Embryonic facial prominence (tissue), 1 donor: ENCODE results near the gene PCNX1.
"Not testable (repeated sequence)": the region's sequence is repeated elsewhere in the genome, so short reads cannot be mapped to it uniquely, and the experiment has no call there.

ENCODE experiments used
- DNase-seq: peaks from one replicate; pipeline ENCODE4 v3.0.0-alpha.2; 2016; ENCODE audit errors: extremely low spot score

PCNX1 gene

DNA sequence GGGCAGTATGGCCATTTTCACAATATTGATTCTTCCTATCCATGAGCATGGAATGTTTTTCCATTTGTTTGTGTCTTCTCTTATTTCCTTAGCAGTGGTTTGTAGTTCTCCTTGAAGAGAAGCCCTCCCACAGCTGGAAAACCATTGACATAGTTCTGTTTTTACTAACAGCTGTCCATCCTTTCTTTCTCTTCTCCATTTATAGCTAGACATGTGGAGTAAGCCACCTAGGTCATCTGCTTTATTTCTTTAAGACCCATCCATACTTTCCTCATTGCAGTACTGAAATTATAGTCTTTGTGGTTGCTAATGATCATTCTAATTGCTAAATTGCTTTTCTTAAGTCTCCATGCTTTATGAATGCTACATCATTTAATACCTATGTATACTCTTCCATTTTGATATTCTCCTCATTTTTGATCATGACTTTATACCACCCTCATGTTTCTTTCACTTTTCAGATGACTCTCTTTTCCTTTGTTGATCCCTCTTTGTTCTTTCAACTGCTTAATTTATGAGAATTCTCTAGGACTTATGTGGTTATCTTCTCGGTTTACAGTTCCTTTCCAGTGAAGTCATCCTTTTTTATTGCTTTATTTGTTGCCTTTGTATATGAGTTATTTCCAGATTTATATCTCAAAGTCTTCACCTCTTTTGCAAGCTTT lies 114.2 kb downstream of the PCNX1 start:
- DNase-seq: no peak

DNA sequence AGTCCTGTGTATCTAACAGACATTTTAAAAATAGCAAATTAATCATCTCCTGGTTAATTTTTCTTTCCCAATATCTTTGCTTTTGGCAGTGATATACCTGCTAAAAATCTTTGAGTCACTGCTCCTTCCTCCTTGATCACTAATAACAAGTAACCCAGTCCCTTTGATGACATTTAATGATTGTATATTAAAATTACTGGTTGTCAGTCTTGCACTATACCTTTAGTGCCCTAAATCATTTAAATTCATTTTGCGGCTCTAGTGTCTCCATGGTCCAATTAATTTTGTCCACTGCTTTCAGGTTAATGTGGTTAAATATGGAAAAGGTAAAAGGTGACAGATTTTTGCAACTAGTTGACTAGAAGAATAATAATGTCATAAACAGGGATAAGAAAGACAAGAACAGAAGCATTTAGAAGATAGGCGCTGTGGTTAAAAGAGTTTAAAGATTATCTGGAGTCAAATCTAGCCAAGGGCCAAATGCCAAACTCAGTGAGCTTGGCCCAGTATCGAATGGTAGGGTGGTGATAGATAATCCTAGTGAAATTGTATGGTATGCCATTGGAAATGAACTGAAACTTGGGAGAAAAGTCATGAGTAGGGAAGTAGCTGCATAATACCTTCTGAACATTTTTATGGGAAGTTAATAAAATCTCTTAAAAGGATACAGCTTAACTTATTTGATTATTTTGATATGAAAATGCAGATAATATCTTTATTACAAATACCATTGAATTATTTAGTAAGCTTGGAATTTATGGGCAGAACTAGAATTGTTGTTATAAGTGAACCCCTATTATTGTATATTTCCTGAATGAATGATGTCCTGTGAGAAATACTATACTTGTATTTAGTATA lies 115.0 kb downstream of the PCNX1 start:
- DNase-seq: no peak

DNA sequence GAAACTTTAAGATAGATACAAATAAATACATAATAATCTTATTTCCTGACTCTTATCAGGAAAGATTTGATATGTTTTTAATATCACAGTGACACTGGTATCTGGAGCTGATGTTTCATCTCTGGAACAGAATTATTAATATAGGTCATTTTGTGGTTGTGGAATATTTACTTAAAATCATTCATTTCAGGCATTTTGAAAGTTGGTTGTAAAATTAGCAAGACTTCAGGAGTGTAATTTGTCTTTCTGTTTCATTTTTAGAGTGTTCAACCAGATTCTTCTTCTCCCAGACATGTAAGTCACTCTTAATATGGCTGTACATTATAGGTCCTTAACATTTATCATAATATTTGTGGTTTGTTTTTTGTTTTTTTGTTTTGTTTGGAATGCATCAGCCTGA lies 115.7 kb downstream of the PCNX1 start:
- DNase-seq: no peak

DNA sequence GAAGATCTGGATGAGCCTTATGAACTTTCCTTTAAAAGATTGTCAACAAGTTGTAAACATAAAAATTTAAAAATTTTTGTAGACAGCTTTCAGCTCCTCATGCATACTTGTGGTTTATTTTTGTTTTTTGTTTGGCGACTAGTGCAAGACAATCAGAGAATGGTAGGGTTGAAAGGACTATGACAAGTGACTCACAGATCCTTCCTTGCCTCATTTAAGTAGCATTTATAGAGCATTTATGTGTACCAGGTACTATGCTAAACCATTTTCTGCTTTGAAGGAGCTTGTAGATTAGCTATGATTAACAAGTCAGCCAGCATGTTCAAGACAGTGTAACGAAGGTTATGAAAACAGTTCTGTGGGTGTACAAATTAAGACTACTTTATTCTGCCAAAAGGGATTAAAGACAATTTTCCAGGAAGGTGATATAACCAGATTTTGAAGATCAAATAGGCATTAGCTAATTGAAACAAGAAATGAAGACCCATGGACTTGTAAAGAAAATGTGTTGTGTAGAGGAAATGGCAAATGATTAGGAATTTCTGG lies 122.0 kb downstream of the PCNX1 start:
- no peak for DNase-seq

DNA sequence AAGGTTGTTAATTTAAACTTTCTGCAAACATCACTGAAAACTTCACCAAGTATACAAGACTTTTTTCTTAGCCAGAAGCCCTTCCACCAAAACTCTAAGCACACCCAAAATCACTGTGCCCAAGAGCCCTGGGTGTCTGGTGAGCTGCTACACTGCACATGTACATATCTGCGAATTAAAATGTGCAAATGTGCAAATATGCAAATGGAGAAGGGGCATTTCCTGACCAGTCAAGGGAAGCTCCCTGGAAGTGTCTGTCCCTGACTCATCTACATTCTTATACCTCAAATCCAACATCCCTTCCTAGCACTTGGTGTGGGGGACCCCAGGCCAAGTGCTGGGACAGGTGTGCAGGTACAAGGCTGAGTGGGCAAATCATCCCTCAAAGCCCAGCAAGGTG lies 123.7 kb downstream of the PCNX1 start:
- DNase-seq: no peak

DNA sequence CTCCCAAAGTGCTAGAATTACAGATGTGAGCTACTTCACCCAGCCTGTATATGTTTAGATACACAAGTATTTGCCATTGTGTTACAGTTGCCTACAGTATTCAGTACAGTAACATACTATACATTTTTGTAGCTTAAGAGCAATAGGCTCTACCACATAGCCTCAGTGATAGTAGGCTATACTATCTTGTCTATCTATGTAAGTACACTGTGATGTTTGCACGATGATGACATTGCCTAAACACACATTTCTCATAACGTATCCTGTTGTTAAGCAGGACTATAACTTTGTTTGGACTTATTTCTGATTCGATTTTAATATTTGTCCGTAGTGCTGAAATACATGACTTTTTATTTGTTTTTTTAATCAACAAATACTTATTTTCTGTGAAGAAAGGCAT lies 129.2 kb downstream of the PCNX1 start:
- no peak for DNase-seq

DNA sequence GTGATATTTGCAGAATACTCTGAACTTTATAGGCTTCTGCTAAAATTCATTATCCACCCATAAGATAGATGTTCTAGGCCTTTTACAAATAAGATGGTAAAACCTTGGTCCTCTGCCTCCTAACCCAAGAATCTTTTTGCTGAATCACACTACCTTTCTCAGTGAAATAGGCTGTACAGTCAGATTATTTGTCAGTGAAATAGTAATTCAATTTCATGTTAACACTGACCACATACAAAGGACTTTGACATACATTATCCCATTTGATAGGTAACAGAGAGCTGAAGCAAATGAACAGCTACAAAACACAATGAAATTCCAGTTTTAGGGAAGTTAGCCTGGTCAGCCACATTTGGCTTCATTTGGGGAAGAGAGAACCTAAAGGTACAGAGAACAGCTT lies 141.1 kb downstream of the PCNX1 start:
- DNase-seq: no peak

DNA sequence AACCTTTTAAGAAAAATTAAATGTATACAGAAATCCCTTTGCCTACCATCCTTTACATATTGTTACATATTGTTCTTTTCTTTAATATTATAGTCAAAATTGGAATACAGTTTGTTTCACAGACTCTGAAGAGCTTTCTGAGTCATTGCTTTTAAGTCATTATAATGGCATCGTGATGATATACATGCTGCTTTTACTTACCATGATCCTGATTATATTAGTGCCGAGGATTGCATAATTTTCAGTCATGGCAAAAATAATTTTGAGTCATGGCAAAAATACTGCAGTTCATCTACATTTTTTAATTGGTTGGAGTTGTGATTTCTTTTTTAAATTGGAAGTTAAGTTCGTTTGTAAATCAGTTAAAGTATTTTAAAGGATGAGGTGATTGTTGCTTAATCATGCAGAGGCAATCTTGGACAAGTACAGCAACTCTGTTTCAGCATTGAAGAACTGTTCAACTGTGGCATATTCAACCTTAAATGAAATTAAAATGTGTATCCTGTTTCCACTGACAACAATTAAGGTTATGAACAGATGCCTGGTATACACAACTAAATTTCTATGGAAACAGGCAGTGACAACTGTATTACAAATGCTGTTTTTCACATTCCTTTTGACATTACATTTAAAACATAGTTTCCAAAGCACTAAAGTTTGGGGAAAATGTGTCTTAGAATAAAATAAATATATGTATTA lies 142.3 kb downstream of the PCNX1 start:
- DNase-seq: no peak

DNA sequence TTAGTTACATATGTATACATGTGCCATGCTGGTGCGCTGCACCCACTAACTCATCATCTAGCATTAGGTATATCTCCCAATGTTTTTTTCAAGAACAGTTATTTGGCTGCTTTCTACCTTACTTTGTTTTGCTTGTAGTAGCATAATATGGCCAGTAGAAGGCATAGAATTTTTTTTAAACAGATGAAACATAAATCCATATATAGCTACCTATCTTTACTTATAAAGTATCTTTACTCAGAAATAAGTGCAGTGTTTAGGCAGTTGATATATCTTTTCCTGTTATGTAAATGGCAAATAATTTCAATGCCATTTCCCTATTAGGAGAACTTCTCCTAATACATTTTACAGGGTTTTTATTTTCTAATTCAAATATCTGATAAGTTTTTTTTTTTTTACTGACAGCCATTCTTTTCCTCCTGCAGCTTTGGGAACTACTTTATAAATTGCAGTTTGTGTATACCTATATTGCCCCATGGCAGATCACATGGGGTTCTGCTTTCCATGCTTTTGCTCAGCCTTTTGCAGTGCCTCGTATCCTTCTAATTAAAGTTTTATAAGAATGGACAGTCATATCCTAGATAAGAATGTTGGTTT lies 143.1 kb downstream of the PCNX1 start:
- no peak for DNase-seq

DNA sequence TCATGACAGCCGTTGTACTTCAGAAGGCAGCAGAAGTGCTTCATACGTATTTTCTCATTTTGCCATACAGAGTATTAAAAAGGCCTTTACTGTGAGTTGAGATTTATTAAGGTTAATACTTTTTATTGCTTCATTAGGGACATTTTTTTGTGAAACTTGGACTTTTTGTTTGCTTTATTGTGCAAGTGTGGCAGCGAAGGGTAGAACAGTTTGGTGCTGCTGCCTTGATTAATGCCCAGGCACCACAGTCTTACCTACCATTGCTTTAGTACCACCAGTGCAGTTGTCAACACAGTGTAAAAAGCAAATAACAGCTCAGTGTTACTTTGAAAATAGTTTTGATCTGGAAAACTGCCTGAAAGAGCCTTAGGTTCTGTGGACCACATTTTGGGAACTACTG lies 147.4 kb downstream of the PCNX1 start:
- no peak for DNase-seq

DNA sequence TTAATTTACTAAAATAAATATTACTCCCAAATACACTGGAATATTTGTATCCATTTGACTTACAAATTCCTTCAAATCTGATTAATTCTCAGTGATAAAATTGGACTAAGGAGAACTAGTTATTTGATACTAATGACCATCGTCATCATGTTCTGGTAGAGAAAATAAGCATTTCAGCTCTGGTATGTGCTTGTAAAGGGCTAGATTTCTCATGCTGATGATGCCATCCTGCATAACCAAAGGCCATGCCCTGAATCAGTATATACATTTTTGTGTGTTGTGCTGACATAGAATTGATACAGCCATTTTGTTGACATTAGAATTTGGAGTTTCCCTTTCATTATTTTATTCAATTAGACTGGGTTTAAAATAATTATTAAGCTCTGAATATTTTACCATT lies 148.9 kb downstream of the PCNX1 start:
- no peak for DNase-seq

DNA sequence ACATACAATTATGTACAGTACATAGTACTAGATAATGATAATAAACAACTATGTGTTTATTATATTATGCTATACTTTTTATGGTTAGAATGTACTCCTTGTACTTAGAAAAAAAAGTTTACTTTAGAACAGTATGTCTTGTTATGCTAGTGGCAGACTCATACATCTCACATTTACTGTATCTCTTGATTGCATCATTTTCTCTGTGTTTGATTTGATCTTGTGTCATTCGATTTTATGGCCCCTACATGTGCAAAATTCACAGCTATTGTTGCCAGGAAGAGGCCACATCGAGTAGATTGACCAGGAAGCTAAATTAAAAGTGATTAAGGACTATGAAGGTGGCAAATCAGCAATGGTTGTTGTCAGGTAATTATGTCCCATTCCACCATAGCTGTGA lies 153.0 kb downstream of the PCNX1 start:
- no peak for DNase-seq

DNA sequence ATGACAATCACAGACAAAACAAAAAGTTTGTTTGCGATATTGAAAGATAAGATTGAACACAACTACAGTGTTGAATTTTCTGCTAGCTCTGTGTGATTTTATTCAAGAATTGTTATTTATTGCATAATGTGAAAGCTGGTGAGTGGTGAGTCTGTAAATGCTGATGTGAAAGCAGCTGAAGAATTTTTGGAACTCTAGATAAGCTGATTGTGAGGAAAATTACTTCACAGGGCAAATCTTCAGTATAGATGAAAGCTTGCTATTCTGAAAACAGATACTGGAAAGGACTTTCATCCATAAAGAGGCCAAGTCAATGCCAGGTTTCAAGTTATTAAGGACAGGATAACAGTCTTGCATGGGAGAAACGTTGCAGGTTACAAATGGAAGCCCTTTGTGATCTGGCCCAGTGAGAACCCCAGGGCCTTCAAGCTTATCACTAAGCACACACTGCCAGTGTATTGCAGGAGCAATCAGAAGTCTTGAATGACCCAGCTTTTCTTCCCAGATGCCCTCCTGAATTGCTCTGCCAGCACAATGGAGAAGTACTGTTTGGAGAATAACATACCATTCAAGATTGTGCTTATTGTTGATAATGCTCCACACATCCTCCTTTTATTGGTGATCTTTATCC lies 153.7 kb downstream of the PCNX1 start:
- DNase-seq: no peak

DNA sequence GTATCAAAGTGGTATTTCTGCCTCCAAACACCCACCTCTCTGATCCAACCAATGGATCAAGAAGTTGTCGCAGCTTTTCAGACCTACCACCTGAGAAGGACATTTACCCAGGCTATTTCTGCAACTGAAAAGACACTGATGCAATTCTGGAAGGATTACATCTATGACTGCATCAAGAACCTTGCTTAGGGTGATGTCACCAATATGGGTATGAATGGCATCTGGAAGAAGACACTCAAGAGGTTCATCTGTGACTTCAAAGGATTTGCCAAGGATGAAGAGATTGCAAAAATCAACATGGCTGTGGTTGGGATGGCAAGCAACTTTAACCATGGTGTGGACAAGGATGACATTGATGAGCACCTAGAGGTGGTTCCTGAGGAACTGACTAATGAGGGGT lies 154.2 kb downstream of the PCNX1 start:
- DNase-seq: no peak

DNA sequence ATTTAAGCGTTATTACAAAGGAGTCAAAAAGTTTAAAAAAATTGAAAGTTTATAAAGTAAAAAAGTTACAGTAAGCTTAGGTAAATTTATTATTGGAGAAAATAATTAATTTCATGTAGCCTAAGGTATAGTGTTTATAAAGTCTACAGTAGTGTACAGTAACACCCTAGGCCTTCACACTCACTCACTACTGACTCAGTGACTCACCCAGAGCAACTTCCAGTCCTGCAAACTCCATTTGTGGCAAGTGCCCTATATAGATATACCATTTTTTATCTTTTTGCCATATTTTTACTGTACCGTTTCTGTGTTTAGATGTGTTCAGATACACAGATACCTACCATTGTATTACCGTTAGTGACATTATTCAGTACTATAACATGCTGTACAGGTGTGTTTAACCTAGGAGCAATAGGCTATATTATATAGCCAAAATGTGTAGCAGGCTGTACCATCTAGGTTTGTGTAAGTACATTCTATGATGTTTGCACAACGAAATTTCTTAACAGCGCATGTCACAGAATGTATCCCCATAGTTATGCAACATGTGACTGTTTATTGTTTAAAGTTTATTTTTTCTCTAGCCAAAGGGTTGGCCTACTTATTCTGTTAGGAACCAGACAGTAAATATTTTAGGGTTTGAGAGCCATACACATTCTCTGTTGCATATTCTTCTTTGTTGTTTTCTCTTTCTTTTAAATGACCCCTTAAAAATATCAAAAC lies 155.5 kb downstream of the PCNX1 start:
- DNase-seq: no peak

DNA sequence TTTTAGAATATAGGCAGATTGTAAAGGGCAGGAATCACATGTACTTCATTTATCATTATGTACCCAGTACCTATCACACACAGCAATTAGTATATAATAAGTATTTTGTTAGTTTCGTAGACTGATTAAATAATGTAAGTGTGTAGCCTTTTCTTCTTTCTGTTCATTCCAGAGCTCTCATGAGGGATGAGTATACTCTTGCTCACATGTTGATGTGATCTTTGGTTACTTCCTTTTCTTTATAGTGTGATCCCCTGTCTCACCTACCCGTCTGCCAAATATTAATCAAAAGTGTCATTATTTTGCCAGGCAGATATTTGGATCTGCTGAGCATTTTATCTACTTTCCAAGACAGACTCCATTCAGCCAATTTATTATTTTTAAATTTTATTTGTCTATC lies 156.1 kb downstream of the PCNX1 start:
- no peak for DNase-seq

DNA sequence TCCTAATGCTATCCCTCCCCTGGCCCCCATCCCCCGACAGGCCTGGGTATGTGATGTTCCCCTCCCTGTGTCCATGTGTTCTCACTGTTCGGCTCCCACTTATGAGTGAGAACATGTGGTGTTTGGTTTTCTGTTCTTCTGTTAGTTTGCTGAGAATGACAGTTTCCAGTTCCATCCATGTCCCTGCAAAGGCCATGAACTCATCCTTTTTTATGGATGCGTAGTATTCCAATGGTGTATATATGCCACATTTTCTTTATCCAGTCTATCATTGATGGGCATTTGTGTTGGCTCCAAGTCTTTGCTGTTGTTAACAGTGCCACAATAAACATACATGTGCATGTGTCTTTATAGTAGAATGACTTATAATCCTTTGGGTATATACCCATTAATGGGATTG lies 157.5 kb downstream of the PCNX1 start:
- DNase-seq: not testable (repeated sequence)

DNA sequence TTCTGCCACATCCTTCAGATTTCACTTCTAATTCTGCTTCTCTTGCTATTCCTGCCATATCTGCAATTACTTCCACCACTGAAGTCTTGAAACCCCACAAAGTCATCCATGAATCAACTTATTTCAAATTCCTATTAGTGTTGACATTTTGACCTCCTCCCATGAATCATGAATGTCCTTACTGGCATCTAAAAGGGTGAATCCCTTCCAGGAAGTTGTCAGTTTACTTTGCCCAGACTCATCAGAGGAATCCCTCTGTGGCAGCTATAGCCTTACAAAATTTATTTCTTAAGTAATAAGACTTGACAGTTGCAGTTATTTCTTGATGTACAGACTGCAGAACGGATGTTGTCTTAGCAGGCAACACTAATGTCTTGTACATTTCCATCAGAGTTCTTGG lies 162.9 kb downstream of the PCNX1 start:
- DNase-seq: no peak

DNA sequence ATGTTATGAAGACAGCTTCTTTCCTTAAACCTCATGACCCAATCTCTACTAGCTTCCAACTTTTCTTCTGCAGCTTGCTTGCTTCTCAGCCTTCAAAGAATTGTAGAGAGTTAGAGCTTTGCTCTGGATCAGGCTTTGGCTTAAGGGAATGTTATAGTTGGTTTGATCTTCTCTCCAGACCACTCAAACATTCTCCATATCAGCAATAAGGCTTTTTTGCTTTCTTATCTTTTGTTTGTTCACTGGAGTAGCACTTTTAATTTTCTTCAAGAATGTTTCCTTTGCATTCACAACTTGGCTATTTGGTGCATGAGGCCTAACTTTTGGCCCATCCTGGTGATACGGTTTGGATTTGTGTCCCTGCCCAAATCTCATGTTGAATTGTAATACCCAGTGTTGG lies 163.8 kb downstream of the PCNX1 start:
- DNase-seq: no peak

DNA sequence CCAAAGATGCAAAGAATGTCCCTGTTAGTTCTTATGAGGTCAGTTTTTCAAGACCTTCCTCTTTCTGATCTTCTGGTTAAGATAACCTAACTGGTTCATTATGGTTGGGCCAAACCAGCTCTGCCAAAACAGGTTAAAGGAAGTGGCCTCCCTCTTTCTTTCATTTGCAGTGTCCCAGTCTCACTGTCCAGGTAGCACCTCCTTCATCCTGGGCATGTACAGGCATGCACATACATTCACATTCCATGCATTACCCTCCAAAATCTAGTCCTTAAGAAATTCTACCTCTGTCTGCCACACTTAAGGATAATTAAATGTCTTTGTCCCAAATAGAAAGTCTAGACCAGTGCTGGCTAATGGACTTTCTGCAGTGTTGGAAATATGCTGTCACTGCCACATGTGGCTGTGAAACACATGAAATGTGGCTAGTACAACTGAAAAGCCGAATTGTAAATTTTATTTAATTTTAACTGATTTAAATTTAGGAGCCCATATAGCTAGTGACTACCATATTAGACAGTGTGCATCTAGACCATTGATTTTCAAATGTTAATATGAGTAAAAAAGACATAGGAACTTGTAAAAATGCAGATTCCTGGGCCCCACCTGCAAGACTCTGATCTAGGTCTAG lies 169.3 kb downstream of the PCNX1 start:
- no peak for DNase-seq

DNA sequence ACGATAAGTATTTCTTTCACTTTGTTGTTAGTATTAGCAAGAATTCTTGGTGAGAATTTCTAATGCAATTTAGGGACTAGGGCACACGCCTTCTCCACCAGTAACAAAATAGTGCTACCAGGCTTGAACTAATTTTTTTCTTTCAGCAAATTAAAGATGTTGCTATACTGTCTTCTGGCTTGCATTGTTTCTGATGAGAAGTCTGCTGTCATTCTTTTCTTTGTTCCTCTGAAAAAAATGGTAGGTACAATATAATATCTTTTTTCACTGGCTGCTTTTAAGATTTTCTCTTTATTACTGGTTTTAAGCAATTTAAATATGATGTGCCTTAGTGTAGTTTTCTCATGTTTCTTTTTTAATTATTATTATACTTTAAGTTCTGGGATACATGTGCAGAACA lies 171.2 kb downstream of the PCNX1 start:
- no peak for DNase-seq
